Suprapubic skin (tissue), 4 donors: ENCODE results near the gene RPL34.

ENCODE experiments used
- EP300 ChIP-seq: sonication (generic); formaldehyde crosslinking; IDR thresholded peaks from one replicate; pipeline ENCODE4 v1.6.1; 2017; ENCODE audit warnings: antibody characterized with exemption
- POLR2A ChIP-seq, 2 donors: fragments of 450-650 bp; IDR thresholded peaks; one replicate each; pipeline ENCODE4 v1.6.1; 2017; ENCODE audit warnings: antibody characterized with exemption in 2 of 2, mild to moderate bottlenecking in 2 of 2, moderate library complexity in 2 of 2
- POLR2AphosphoS5 ChIP-seq, 3 donors: sonication (generic); formaldehyde crosslinking; IDR thresholded peaks; one replicate each; pipeline ENCODE4 v1.6.1; 2017; ENCODE audit warnings: antibody characterized with exemption in 3 of 3
- TF ChIP-seq, protein P1 (sequence below), 2 donors: fragments of 200-600 bp in 1 of 2; fragments of 450-650 bp in 1 of 2; sonication (generic) in 1 of 2; IDR thresholded peaks; one replicate each; pipeline ENCODE4 v1.5.1; 2016 to 2019; ENCODE audit warnings: antibody characterized with exemption in 2 of 2, mild to moderate bottlenecking in 1 of 2, moderate library complexity in 1 of 2

DNA sequence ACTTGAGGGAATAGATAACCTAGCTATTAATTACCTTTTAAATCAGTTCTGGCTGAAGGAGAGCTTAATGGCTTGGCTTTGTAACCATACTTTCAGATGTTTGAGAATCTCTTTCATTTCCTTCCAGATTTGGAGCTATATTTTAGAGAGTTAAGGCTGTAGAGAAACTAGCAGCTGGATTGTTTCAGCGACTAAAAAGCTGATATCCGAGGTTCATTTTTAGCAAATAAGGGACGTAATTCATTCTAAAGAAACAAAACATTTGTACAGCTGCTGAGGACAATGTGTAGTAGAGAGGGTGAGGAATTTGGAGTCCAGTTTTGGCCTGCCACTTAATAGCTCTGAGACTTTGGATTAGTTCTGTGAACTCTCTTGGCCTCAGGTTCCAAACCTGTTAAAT, 42.3 kb downstream of the RPL34 start:
- TF ChIP-seq, protein P1, sequence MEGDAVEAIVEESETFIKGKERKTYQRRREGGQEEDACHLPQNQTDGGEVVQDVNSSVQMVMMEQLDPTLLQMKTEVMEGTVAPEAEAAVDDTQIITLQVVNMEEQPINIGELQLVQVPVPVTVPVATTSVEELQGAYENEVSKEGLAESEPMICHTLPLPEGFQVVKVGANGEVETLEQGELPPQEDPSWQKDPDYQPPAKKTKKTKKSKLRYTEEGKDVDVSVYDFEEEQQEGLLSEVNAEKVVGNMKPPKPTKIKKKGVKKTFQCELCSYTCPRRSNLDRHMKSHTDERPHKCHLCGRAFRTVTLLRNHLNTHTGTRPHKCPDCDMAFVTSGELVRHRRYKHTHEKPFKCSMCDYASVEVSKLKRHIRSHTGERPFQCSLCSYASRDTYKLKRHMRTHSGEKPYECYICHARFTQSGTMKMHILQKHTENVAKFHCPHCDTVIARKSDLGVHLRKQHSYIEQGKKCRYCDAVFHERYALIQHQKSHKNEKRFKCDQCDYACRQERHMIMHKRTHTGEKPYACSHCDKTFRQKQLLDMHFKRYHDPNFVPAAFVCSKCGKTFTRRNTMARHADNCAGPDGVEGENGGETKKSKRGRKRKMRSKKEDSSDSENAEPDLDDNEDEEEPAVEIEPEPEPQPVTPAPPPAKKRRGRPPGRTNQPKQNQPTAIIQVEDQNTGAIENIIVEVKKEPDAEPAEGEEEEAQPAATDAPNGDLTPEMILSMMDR (IDR thresholded peaks at IDR 0.05): no peak
- TF ChIP-seq POLR2A (IDR thresholded peaks at IDR 0.05): no peak
- no peak for TF ChIP-seq EP300
- TF ChIP-seq POLR2AphosphoS5 (IDR thresholded peaks at IDR 0.05): no peak
